ENCODE results near the gene PIGA. TPM values are rescaled to one million over a fixed set of nuclear protein-coding genes. Genes with fewer than 3 reads are reported as not detected.

PIGA gene
- total RNA-seq, 1 experiment from 2014 or later = 13.9 TPM

- no peaks in the 10 kb centered on the region for H3K79me2 ChIP-seq (ENCODE audit: insufficient read depth, low read length)
- H3T11ph ChIP-seq (ENCODE audit: low read length) = no peak overlapping the region
- no peak overlapping the region for H2BK120ac ChIP-seq (ENCODE audit: low read depth, low read length, poor library complexity, severe bottlenecking)
- H3K4me1 ChIP-seq (ENCODE audit: insufficient read depth, low read length) = no peaks in the 10 kb centered on the region
- H3K4me2 ChIP-seq (ENCODE audit: insufficient read depth, insufficient read length, low read length) = no peak overlapping the region
- no peak overlapping the region for H3K23ac ChIP-seq (ENCODE audit: insufficient read length, low read depth, low read length)
- no peak overlapping the region for H3K14ac ChIP-seq (ENCODE audit: insufficient read depth, low read length)
- H3K27me3 ChIP-seq (ENCODE audit: insufficient read depth, low read length) = no peaks in the 10 kb centered on the region
- Mint-ChIP-seq H3K36me3 (ENCODE audit: insufficient read depth in 1 of 3, low read depth in 3 of 3) (peaks cover 0 to 42% (median 27%) of the 10 kb centered on the region in 3 experiments; a peak in 5 of 7 replicates), H3K4me1 (no peaks in the 10 kb centered on the region), H3K27ac (no peak overlapping the region), H3K4me3 (no peak overlapping the region), H3K27me3 (ENCODE audit: low read depth) (no peaks in the 10 kb centered on the region), H3K9me3 (peaks cover 0 to 7% of the 10 kb centered on the region in 2 experiments; a peak in 1 of 5 replicates)
- no peak overlapping the region for H2AK5ac ChIP-seq (ENCODE audit: insufficient read length, low read length)
- no peak overlapping the region for H3K56ac ChIP-seq (ENCODE audit: insufficient read length, low read depth, low read length)
- no peak for DNase-seq
- no peak overlapping the region for H4K5ac ChIP-seq (ENCODE audit: insufficient read length, low read depth, low read length)
- no peaks in the 10 kb centered on the region for H3K79me1 ChIP-seq (ENCODE audit: insufficient read depth, low read depth, low read length, poor library complexity, severe bottlenecking)
- H2AFZ ChIP-seq (ENCODE audit: low read length) = no peak overlapping the region
- H3K18ac ChIP-seq (ENCODE audit: insufficient read length, low read depth, low read length) = no peak overlapping the region
- H3K9me3 ChIP-seq (ENCODE audit: control insufficient read depth, low read depth, low read length) = no peaks in the 10 kb centered on the region
- H3K4ac ChIP-seq (ENCODE audit: low read depth, low read length) = no peak overlapping the region
- no peak overlapping the region for H4K8ac ChIP-seq (replicated peaks; ENCODE audit: insufficient read length, low read depth, low read length)
- WGBS (ENCODE audit: extremely low coverage, insufficient read length, low lambda C conversion rate) = no CpG with 5 or more reads among the region's 4 CpGs
- TF ChIP-seq, protein P1, sequence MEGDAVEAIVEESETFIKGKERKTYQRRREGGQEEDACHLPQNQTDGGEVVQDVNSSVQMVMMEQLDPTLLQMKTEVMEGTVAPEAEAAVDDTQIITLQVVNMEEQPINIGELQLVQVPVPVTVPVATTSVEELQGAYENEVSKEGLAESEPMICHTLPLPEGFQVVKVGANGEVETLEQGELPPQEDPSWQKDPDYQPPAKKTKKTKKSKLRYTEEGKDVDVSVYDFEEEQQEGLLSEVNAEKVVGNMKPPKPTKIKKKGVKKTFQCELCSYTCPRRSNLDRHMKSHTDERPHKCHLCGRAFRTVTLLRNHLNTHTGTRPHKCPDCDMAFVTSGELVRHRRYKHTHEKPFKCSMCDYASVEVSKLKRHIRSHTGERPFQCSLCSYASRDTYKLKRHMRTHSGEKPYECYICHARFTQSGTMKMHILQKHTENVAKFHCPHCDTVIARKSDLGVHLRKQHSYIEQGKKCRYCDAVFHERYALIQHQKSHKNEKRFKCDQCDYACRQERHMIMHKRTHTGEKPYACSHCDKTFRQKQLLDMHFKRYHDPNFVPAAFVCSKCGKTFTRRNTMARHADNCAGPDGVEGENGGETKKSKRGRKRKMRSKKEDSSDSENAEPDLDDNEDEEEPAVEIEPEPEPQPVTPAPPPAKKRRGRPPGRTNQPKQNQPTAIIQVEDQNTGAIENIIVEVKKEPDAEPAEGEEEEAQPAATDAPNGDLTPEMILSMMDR (conservative IDR thresholded peaks at IDR 0.05) = no peak
- H3K27ac ChIP-seq (ENCODE audit: insufficient read length, low read depth, low read length) = no peak overlapping the region
- no peak overlapping the region for H4K91ac ChIP-seq (ENCODE audit: insufficient read length, low read depth, low read length)
- H3K9ac ChIP-seq (ENCODE audit: extremely low read depth, insufficient read length, low read length) = no peak overlapping the region
- H2BK12ac ChIP-seq (ENCODE audit: insufficient read length, low read depth, low read length) = no peak overlapping the region
- no peak overlapping the region for H2BK5ac ChIP-seq (ENCODE audit: insufficient read length, low read length)
- no peak overlapping the region for H2BK20ac ChIP-seq (ENCODE audit: low read depth, low read length, poor library complexity, severe bottlenecking)
- H2BK15ac ChIP-seq (ENCODE audit: low read depth, low read length) = no peak overlapping the region
- no peaks in the 10 kb centered on the region for H3K23me2 ChIP-seq (ENCODE audit: insufficient read length, low read depth, low read length, poor library complexity, severe bottlenecking)
- no peaks in the 10 kb centered on the region for H4K20me1 ChIP-seq (ENCODE audit: control insufficient read depth, insufficient read depth, insufficient read length)
Observed at GRCh38 chrX:15320297-15320696, 15.0 kb downstream of the PIGA start.
